Measurements from ENCODE around the gene MRPL22.
A peak's percentile ranks its signal among the peaks of the same experiment; 100 is the strongest.
"Not testable (repeated sequence)": the region's sequence is repeated elsewhere in the genome, so short reads cannot be mapped to it uniquely, and the experiment has no call there.

MRPL22 gene

GRCh38 chr5:154943527-154943926, 2.7 kb downstream of the MRPL22 start:
- DNase-seq, result no peak

DNA sequence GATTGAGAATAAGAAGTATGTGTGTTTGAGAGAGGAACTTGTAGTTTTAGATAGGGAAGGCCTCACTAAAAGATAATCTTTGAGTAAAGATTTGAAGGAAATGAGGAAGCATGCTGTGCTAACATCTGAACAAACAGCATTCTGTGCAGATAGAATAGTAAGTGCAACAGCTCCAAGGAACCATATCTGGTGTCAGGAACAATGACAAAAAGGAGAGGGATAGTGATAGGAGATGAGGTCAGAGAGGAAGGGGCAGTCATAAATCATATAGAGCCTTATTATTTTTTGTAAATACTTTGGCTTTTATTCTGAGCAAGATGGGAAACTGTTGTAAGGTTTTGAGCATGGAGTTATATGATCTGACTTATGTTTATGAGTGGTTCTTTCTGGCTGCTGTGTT, 3.8 kb downstream of the MRPL22 start:
- no peak for DNase-seq

GRCh38 chr5:154945695-154946301, 4.9 kb downstream of the MRPL22 start:
- peak in 1 of 2 donors; percentile 43 for DNase-seq

- peak in 1 of 2 donors; percentile 90 for DNase-seq
Measured at GRCh38 chr5:154947778-154948177, 6.9 kb downstream of the MRPL22 start.

GRCh38 chr5:154948313-154948712, 7.4 kb downstream of the MRPL22 start:
- DNase-seq, result no peak

DNA sequence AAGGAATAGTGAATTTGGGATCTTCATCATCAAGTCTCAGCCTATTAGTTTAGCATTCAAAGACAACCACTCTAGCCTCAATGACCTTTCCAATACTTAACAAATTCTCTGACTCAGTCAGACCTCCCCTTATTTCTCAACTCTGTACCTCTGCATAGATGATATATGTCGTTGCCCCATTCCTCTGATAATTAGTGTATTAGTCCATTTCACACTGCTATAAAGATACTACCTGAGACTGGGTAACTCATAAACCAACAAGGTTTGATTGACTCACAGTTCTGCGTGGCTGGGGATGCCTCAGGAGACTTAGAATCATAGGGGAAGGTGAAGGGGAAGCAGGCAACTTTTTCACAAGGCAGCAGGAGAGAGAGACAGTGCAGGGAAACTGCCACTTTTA, 8.9 kb downstream of the MRPL22 start:
- no peak for DNase-seq

DNA sequence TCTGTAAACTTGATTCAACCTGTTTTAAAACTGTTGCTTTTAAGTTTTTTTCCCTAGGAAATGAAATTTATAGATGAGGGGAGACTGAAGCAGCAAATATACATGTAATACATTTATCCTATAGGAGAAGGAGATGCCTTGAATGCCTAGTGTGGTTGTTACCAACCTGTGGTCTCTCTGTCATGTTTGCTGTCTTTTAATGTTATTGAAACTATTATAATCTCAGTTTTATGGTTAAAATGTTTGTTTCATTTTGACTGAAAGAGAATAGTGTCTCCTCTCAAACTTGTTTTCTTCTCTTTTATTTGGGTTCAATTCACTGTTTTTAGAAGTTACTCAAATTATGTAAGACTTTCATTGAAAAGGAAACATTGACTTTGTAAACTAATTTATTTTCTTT, 15.8 kb downstream of the MRPL22 start:
- DNase-seq, result no peak

- DNase-seq, result no peak
Measured at GRCh38 chr5:154962494-154962893, 21.6 kb downstream of the MRPL22 start.

DNA sequence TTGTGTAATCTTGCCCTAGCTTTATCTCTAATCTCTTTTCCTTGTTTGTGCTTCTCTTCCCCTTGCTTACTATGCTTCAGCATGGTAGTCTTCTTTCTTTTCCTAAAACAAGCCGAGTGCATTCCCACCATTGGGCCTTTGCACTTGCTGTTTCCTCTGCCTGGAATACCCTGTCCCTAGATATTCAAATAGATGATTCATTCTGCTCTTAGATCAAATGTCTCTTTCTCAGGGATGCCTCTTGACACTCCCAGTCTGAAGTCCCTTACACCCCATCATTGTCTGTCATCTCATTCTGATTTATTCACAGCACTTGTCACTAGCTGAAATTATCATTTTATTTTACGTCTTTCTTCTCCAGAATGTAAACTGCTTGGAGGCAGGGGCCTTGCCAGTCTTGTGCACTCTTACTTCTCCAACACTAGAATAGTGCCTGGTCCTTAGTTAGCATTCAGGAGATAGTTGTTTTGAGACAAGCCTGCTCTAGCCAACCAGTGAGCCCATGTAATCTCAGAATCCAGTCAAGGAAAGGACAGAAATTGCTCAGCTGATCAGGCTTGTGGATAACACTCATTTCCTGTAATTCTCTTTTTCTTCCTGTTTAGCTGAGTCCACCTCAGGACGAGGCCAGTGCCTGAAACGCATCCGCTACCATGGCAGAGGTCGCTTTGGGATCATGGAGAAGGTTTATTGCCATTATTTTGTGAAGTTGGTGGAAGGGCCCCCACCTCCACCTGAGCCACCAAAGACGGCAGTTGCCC, 25.4 kb downstream of the MRPL22 start:
- no peak for DNase-seq

- no peak for DNase-seq
Measured at GRCh38 chr5:154966874-154967273, 26.0 kb downstream of the MRPL22 start.

DNA sequence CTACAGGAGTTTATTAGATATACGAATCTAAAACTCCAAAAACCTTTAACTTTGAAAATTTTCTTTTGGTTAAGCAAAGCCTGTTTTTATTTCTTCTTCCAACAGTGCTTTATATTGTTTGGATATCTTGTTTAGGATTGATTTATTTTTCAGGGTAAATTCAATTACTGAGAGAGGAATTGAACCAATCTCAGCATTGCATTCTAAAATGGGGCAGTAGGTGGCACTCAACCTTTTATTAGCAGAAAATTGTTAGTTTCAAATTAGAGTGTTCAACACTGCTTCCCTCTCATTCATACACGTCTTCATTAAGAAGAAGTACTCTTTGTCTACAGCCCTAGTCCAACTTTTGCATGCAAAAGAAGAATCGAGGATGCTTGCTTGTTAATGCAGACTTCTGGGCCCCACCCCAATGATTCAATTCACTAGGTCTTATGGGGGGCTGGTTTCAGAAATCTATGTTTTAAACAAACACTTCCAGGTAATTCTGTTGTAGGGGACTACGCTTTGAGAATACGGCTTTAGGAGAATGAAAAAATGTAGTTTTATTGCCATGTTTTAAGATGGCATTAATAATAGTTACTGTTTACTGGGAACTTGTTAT, 26.6 kb downstream of the MRPL22 start:
- DNase-seq, result no peak

DNA sequence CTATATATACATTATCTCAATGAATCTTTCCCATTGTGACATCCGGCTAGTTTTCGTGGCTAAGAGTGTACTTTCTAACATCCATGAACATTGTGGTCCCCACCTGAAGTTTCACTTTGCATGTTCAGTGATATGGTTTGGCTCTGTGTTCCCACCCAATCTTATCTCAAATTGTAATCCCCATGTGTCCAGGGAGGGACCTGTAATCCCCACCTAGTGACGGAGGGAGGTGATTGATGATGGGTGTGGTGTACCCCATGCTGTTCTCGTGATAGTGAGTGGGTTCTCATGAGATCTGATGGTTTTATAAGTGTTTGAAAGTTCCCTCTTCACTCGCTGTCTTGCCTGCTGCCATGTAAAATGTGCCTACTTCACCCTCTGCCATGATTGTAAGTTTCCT, 28.1 kb downstream of the MRPL22 start:
- no peak for DNase-seq

- DNase-seq, result no peak
Measured at GRCh38 chr5:154970759-154971158, 29.9 kb downstream of the MRPL22 start.

DNA sequence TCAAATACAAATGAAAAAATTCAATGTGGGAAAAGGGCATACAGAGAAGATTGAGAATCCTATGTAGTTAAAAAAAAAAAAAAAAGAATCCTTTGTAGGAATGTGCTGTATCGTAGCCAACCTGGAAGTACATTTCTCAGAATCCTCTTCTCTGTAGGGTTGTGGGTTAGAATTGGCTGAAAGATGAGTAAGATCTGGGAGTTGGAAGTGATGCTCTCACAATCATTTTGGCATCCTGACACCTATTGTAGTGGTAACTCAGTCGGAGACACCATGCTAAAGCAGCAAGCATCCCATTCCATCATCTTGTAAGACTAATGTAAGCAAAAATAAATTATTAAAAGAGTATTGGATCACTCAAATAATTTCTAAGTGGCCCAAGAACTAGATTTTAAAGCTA, 30.6 kb downstream of the MRPL22 start:
- DNase-seq, result no peak

DNA sequence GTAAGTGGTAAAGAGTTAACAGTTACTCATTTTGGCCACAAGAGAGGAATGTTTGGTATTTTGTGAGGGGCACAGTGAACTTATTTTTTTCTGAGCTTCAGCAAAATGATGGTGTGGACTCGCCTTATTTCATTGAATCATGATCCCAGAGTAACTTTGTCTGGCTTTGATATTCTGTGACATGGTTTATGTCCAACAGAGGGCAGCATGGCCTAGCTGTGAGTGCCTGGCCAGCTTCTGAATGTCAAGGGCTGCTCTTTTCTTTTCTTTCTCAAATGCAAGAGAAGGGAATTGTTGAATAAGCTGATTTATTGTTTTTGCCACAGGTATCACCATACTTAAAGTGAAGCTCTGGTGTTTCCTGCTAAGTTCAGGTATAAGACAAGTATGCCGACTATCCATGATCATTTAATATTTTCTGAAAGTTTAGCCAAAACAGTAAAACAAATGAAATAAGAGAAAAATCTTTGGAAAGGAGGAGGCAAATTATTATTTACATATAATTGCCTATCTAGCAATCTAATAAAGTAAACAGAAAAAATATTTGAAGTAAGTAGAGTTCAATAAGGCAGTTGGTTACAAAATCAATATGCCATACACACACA, 31.7 kb downstream of the MRPL22 start:
- peak; percentile 8 to 15 for DNase-seq

- DNase-seq, result not testable (repeated sequence)
Measured at GRCh38 chr5:154976082-154976481, 35.2 kb downstream of the MRPL22 start.

DNA sequence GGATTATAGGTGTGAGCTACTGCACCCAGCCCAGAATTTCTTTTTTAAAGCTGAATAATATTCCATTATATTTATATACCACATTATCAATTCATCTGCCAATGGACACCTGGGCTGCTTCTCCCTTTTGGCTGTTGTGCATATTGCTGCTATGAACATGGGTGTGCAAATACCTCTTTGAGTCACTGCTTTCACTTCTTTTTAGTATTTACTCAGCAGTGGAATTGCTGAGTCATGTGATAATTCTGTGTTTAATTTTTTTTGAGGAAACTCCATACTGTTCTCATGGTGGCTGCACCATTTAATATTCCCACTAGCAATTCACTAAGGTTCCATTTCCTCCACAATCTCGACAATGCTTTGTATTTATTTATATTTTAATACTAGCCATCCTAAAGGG, 36.5 kb downstream of the MRPL22 start:
- no peak for DNase-seq

DNA sequence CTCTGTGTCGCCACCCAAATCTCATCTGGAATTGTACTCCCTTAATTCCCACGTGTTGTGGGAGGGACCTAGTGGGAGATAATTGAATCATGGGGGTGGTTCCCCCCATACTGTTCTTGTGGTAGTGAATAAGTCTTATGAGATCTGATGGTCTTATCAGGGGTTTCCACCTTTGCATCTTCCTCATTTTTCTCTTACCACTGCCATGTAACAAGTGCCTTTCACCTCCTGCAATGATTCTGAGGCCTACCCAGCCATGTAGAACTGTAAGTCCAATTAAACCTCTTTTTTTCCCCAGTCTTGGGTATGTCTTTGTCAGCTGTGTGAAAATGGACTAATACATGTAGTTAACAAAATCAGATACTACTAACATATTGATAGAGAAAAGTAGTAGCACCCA, 37.4 kb downstream of the MRPL22 start:
- not testable (repeated sequence) for DNase-seq

- DNase-seq, result no peak
Measured at GRCh38 chr5:154984946-154985516, 44.2 kb downstream of the MRPL22 start.

- no peak for DNase-seq
Measured at GRCh38 chr5:154986151-154986550, 45.3 kb downstream of the MRPL22 start.

DNA sequence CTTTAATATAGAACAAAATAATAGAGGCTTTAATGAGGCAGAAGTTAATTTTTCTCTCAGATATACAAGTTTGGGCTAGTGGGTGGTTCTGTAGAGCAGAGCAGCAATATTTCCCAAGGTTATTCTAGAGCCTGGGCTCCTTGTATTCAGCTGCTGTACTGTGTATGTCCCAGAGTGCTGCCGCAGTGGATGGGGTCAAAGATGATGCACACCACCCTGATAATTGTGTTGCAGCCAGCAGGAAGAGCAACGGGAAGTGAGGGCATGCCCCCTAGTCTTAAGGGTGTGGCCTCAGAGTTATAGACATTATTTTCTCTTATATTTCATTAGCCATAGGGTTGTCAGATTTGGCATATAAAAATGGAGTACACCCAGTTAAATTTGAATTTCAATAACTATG, 48.8 kb downstream of the MRPL22 start:
- no peak for DNase-seq

- no peak for DNase-seq
Measured at GRCh38 chr5:154993461-154993860, 52.6 kb downstream of the MRPL22 start.

DNA sequence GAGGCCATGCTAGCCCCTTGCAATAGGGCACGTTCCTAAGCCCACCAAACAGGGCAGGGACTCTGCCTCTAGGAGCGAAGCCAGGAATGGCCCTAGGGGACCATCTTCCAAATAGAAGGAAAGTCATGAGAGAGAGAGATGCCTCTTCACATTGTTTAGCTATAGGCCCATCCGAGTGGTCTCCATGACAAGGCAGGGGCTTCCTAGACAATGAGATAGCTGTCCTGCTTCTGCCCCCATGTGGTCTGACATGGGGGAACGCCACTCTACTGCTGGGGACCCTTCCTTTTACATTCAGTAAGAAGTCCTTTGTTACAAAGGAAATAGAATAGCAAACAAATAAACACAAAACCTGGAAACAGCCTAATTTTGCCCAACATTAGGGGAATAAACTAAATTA, 54.8 kb downstream of the MRPL22 start:
- no peak for DNase-seq

DNA sequence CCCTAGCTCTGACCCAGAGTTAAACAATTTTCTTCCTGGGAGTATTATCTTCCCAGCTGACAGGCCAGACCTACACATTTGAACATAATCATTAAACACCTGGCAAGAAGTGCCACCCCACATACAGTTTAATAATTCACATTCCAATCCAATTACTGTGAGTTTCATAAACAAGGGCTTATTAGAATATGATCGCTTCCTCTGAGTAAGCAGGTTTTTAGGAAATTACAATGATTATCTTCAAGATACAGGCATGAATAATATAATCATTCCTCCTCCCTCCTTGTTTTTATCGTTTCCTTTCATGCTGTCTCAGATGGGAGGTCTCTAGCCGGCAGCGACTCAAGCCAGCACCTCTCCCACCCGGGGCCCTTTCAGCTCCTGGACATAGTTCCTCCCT, 56.9 kb downstream of the MRPL22 start:
- DNase-seq, result no peak

All from hippocampal formation (tissue), 2 donors.